ENCODE data around the gene CAPN12. TPM values are rescaled to one million over a fixed set of nuclear protein-coding genes. Genes with fewer than 3 reads are reported as not detected.

The CAPN12 gene
- total and polyA plus RNA-seq, 2 of the 8 experiments (the other 6 are each of a cell fraction or from before 2014, with no cell fraction given): 8.8 to 20.0 TPM

- no peak for TF ChIP-seq CREB1 (IDR thresholded peaks at IDR 0.05)
These were observed 36.8 kb upstream of the CAPN12 start (continued) for GRCh38 chr19:38781058-38781457.
